Stimulated activated CD4-positive, alpha-beta T cell treated with anti-CD3 and anti-CD28 coated beads, Interleukin-12 subunit alpha, Interleukin-12 subunit beta, amount 100 ng/mL, for 4 hours (primary cell): ENCODE results near the gene ACOX3.
"Not testable (repeated sequence)": the region's sequence is repeated elsewhere in the genome, so short reads cannot be mapped to it uniquely, and the experiment has no call there.

Experiments
- DNase-seq: peaks from one replicate; pipeline ENCODE4 v3.0.0-alpha.2; 2020

The ACOX3 gene

DNA sequence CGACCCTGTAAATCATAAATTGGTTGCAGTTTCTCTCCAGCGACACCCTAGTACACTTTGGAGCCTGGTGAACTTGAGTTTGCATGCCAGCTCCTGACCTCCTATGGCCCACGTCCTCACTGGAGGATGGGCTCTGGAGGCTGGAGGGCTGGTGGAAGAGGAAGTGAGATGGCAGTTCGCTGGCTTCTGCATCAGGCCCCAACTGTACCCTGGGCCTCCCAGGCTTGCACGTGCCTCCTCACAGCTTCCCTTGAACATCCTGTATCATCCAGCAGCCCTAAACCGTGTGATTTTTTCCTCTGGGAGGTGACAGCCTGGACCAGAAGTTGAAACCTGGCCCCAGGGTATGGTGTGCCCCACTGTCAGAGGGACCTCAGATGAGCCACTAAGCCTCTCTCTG, 92.5 kb downstream of the ACOX3 start:
- DNase-seq = no peak

GRCh38 chr4:8347660-8348059, 92.9 kb downstream of the ACOX3 start:
- DNase-seq = no peak

DNA sequence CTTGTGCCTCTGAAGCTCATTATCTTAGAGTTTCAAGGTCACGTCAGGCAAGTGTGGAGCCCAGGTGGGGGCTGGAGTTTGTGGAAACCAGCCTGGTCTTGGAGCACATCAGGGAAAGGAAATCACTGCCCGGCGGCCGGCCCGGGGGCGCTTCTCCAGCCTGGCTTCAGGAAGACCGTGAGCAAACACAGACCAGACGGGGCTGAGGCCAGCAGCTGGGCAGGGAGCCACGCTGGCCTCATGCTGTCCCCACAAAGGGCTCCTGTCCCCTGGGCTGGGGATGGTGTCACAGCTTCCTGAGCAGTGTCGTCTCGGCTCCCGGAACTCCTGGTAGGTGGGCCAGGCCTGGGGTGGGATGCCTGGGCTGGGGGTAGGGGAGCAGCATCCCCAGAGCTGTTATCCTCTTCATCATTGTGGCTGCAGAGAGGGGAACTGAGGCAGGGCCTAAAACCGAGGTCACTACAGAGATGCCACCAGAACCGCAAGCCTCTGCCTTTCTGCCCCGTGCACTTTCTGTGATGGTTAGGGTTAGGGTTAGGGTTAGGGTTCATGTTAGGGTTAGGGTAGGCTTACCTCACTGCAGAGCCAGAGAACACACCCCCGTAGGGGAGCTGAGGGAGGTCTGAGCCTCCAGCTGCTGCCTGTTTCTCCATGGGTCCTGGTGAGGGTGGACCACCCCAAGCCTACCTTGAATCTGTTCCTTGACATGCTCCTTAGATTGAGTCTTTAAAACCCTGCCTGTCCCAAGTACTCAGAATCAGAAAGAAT, 93.5 kb downstream of the ACOX3 start:
- DNase-seq = no peak

GRCh38 chr4:8345946-8346814, 94.3 kb downstream of the ACOX3 start:
- DNase-seq = no peak

GRCh38 chr4:8345053-8345945, 95.2 kb downstream of the ACOX3 start:
- DNase-seq = no peak

DNA sequence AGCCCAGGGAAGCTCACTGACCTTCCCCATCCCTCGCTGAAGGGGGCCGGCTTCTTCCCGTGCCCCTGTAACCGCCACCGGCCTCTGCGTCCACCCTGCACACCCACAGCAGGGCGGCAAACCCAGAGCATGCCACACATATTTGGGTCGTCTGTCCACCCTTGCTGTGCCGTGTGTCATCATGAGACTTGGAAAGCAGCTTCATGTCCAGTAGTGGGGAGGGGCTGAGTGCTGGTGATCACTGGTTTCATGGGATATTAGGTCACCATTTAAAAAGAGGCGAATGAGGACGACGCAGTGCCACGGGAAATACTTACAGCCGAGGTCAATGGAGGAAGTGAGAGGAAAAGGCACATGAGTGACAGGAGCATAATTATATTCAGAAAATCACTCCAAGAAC, 96.1 kb downstream of the ACOX3 start:
- DNase-seq = no peak

DNA sequence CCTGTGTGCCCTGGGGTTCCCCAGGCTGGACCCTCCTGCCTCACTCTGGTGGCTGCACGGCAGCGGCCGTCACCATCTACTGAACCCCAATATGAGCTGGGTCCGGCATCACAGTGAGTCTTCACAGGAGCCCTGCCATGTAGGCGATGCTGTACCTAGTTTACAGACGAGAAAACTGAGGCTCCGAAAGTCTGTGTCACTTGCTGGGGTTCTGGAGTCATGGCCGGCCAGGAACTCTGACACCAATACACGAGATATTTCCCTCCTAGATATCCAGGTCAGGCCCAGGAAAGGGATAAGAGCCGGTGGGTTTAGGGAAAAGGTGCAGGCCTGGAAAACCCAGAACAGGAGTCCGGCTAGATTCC, 96.6 kb downstream of the ACOX3 start:
- no peak for DNase-seq

GRCh38 chr4:8343262-8343966, 97.1 kb downstream of the ACOX3 start:
- no peak for DNase-seq

DNA sequence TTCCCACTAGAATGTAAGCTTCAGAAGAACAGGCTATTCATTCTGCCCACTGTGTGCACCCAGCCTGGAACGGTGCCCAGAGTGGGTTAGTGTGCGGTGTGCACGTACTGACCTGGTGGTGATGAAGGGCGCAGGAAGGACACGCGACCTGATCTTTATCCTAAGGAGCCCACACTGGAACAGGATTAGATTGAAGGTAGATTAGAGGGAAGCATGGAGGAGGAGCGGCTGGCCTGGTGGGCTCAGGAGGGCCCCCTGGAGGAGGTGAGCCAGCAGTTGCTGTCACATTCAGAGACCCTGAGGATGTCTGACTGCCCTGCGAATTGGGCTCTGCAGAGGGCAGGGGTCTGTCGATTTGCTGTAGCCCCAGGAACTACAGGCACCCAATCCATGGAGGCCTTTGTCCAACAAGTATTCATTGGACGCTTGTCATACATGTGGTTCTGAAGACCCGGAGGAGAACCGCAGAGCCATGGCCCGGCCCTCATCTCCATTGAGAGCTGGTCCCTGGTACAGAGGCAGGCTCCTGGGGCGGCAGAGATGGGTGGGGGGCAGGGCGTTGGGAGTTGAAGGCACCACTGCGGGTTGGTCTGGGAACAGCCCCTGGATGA, 97.8 kb downstream of the ACOX3 start:
- DNase-seq = no peak

- no peak for DNase-seq
Observed at GRCh38 chr4:8341691-8342090, 98.8 kb downstream of the ACOX3 start.

DNA sequence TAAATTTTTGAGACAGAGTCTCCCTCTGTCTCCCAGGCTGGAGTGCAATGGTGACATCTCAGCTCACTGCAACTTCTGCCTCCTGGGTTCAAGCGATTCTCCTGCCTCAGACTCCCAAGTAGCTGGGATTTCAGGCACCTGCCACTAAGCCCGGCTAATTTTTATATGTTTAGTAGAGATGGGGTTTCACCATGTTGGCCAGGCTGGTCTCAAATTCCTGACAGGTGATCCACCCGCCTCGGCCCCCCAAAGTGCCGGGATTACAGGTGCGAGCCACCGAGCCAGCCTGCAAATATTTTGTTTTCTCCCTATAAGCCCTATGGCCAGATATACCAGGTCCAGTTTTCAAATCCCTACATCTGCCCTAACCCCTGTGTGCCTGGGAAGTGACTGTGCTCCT, 99.2 kb downstream of the ACOX3 start:
- not testable (repeated sequence) for DNase-seq

GRCh38 chr4:8340781-8341241, 99.7 kb downstream of the ACOX3 start:
- DNase-seq = no peak

DNA sequence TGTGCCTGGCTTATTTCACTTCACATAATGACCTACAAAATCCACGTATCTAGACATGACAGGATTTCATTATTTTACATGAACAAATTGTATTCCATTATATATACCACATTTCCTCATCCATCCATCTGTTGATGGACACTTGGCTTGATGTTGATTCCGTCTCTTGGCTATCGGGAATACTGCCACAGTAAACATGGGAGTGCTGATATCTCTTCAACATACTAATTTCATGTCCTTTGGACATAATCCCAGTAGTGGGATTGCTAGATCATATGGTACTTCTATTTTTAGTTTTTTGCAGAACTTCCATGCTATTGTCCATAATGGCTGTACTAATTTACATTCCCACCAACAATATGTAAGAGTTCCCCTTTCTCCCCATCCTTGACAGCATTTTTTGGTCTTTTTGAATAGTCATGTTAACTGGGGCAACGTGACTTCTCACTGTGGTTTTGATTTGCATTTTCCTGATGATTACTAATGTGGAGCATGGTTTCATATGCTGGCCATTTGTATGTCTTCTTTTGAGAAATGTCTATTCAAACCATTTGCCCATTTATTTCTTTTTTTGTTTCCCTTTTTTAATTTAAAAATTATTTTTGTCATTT, 102.1 kb downstream of the ACOX3 start:
- DNase-seq = no peak

GRCh38 chr4:8336412-8337075, 104.0 kb downstream of the ACOX3 start:
- no peak for DNase-seq

DNA sequence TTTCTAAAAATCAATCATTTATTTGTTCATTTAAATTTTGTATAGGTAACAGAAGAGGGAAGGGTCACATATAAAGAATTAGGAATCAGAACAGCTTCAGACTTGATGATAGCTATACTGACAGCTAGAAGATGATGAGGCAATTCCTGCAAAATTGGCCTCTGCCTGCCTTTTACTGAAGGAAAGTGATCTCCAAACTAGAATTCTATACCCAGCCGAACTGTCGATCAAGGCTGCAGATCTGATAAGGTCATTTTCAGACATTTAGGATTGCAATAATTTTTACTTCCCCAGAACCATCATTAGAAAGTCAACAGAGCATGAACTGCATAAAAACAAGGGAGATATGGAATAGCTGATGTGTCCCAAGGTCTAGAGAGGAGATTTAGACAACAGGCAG, 104.7 kb downstream of the ACOX3 start:
- DNase-seq = no peak

DNA sequence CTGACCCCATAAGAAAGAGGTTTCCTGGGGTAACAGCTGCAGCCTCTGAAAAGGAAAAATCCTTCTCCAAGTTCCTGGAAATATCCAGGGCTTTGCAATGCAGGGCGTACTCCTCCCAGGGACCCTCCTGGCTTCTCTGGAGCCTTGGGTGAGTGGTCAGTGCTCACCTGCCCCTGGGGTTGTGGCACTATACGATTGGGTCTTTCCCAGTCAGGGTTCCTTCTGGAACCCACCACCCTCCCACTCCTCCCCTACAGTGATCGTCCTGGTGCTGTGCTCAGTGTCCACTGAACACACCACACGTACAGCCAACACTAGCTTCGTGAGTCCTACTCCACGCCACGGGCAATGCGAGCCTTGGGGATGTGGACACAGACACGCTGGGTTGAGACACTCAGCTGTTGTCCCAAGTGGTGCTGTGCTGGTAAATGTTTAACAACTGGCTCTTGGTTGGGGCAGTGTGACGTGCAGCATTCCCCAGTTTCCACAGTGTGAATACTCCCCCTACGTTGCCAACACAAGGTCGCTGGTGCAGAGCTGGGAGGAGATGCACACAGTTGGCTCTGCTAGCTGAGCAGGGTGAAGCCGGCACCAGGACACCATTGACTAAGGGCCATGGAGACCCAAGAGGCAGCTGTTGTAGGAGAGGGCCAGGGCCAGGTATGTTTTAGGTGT, 105.6 kb downstream of the ACOX3 start:
- no peak for DNase-seq

GRCh38 chr4:8333726-8334460, 106.6 kb downstream of the ACOX3 start:
- DNase-seq = no peak

DNA sequence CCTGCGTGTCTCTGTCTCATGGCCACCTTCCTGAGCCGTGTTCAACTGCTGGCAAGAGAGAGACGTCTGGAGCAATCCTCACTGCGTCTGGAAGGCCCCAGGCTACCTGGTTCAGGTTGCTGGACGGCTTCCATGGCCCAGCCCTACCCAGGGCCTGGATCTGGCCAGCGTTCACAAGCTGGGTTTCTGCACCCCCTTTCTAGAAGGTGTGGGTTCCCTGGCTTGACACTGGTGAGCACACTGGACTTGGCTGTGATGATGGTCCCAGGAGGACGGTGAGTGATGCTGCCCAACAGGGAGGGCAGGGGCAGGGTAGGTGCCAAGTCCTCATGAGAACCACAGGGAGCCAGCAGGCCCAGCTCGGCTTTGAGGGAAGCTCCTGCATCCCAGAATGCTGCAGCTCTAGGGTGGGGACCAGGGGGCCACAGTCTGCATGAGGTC, 107.6 kb downstream of the ACOX3 start:
- DNase-seq = no peak

GRCh38 chr4:8332038-8332857, 108.3 kb downstream of the ACOX3 start:
- DNase-seq = no peak
